ENCODE measurements around the gene OFD1.

The OFD1 gene

GRCh38 chrX:13776387-13776786 is 41.8 kb downstream of the OFD1 start:
- TF ChIP-seq FOXM1 (IDR thresholded peaks at IDR 0.05; ENCODE audit: borderline replicate concordance, low read depth) (no peak), YY1 (IDR thresholded peaks at IDR 0.05; ENCODE audit: low read depth) (no peak)

- TF ChIP-seq TEAD4 (IDR thresholded peaks at IDR 0.05) (no peak), CEBPB (IDR thresholded peaks at IDR 0.05) (no peak), RAD21 (IDR thresholded peaks at IDR 0.05; ENCODE audit: low read depth) (no peak), USF1 (IDR thresholded peaks at IDR 0.05) (no peak), ZBTB7A (IDR thresholded peaks at IDR 0.05; ENCODE audit: low read depth) (no peak), FOXM1 (IDR thresholded peaks at IDR 0.05; ENCODE audit: borderline replicate concordance, low read depth) (no peak)
Observed at GRCh38 chrX:13778916-13779315, 44.4 kb downstream of the OFD1 start.

- TF ChIP-seq EGR1 (IDR thresholded peaks at IDR 0.05) (no peak), RAD21 (IDR thresholded peaks at IDR 0.05; ENCODE audit: low read depth) (no peak), ZBTB7A (IDR thresholded peaks at IDR 0.05; ENCODE audit: low read depth) (no peak), MAX (IDR thresholded peaks at IDR 0.05) (no peak), CREB1 (IDR thresholded peaks at IDR 0.05; ENCODE audit: low read depth) (no peak), FOXM1 (IDR thresholded peaks at IDR 0.05; ENCODE audit: borderline replicate concordance, low read depth) (no peak), TEAD4 (IDR thresholded peaks at IDR 0.05) (no peak), USF1 (IDR thresholded peaks at IDR 0.05) (no peak), TAF1 (IDR thresholded peaks at IDR 0.05; ENCODE audit: low read depth) (no peak), REST (IDR thresholded peaks at IDR 0.05; ENCODE audit: low read depth) (no peak), TCF12 (IDR thresholded peaks at IDR 0.05; ENCODE audit: low read depth) (no peak)
Observed at GRCh38 chrX:13780868-13781427, 46.4 kb downstream of the OFD1 start.

GRCh38 chrX:13786048-13786447 is 51.5 kb downstream of the OFD1 start:
- no peak for TF ChIP-seq ZBTB7A (IDR thresholded peaks at IDR 0.05; ENCODE audit: low read depth)
- TF ChIP-seq NFIC (IDR thresholded peaks at IDR 0.05) = no peak
- no peak for TF ChIP-seq TEAD4 (IDR thresholded peaks at IDR 0.05)
- no peak for TF ChIP-seq YY1 (IDR thresholded peaks at IDR 0.05; ENCODE audit: low read depth)
- TF ChIP-seq USF1 (IDR thresholded peaks at IDR 0.05) = no peak
- TF ChIP-seq FOXM1 (IDR thresholded peaks at IDR 0.05; ENCODE audit: borderline replicate concordance, low read depth) = no peak
- TF ChIP-seq MAX (IDR thresholded peaks at IDR 0.05) = no peak
- TF ChIP-seq REST (IDR thresholded peaks at IDR 0.05; ENCODE audit: low read depth) = no peak
- no peak for TF ChIP-seq TCF12 (IDR thresholded peaks at IDR 0.05; ENCODE audit: low read depth)
- no peak for TF ChIP-seq EP300 (IDR thresholded peaks at IDR 0.05; ENCODE audit: borderline replicate concordance)
- no peak for TF ChIP-seq TAF1 (IDR thresholded peaks at IDR 0.05; ENCODE audit: low read depth)
- no peak for TF ChIP-seq EGR1 (IDR thresholded peaks at IDR 0.05)
- no peak for TF ChIP-seq RAD21 (IDR thresholded peaks at IDR 0.05; ENCODE audit: low read depth)
- TF ChIP-seq CEBPB (IDR thresholded peaks at IDR 0.05) = no peak

GRCh38 chrX:13790206-13791131 is 55.9 kb downstream of the OFD1 start:
- TF ChIP-seq YY1 (IDR thresholded peaks at IDR 0.05; ENCODE audit: low read depth) (no peak), FOXM1 (IDR thresholded peaks at IDR 0.05; ENCODE audit: borderline replicate concordance, low read depth) (no peak), ZBTB7A (IDR thresholded peaks at IDR 0.05; ENCODE audit: low read depth) (no peak)
